GM18520 (cell line): Measurements from ENCODE around the gene S100A10.

Experiments
- ATAC-seq: cut with Tn5 transposase; IDR thresholded peaks from one replicate; pipeline ENCODE4 v1.9.1; 2021; ENCODE audit not compliant: unreplicated experiment

S100A10 gene

GRCh38 chr1:152013664-152014237 is 20.1 kb upstream of the S100A10 start:
- no peak for ATAC-seq

DNA sequence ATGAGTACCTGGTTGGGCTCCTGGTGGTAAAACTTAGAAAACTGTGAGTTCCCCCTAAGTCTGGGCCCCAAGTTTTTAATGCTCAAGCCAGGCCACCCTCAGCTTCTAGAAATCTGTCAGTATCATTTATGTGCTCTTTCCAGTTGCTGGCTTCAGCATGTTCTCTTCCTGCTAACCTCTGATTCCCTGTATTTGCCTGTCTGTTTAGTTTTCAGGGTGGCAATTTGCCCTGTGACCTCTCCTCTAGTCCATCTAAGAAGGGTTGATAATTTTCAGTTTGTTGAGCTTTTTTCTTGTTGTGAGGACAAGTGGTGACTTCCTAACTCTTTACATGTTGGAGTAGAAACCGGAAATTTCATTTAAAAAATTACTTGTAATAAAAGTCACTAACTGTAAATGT is 16.0 kb upstream of the S100A10 start:
- no peak for ATAC-seq

GRCh38 chr1:152007047-152007446 is 13.4 kb upstream of the S100A10 start:
- ATAC-seq, result no peak

DNA sequence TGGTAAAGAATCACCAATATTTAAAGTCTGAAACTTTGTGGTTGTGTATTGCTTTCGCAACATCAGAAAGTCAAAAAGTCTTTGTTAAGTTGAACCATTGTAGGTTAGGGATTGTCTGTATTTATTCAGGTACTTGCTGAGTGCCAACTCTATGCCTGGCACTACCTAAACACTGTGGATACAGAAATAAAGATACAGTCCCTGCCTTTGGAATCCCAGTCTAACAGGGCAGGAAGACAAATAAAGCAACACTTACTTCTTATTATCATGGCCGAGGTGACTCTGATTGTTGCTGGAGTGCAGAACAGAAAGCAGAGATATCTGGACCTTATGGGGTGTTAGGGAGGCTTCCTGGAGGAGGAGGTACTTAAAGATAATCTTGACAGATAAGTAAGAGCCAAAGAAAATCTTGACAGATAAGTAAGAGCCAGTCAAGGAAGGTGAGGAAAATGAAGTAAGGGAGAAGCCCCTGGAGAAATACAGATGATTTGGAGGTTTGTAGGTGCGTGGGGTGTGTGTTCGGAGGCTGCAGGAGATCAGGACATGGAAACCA is 11.8 kb upstream of the S100A10 start:
- ATAC-seq, result no peak

DNA sequence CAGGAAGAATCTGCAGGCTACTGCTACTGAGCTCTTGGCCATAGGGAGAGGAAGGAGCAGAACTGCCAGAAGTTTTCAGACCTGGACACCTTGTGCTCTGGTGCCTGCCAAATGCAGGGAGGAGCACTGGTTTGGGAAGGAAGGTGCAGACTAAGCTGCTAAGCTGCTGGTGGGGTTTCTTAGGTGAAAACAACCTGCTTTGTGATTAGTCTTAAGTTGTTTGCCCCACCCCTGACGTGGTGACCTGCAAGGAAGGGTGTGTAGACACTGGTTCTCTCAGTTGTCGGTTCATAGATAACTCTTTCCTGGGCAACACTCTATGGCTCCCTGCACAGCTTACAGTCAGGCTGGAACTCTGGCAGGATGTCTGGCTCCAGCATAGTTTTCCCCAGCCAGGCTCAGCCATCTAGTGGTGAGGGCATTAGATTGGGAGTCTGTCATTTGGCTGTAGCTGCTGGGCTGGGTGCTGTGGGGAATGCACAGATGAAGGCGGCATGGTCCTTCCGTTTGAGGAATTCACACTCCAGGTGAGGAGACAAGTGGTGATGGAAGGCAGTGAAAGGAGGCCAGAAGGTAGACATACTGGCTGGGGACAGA is 10.3 kb upstream of the S100A10 start:
- ATAC-seq, result no peak

DNA sequence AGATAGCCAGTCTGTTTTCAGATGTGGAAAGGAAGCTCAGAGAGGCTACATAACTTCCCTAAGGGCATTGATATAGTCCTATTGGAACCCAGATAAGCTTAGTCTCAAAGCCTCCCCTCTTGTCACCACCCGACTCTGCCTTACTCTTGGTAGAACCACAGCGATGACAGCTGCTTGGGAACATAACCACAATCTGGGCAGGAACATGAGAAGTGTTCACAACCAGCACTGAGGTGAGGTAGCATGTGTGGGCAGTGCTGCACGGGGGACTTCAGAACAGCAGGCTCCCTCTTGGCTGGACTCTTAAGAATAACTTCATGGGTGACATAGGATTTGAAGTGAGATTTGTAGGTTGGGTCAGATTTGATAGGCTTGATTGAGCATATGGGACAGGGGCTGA is 9.3 kb upstream of the S100A10 start:
- ATAC-seq, result no peak

- no peak for ATAC-seq
Measured at GRCh38 chr1:152001631-152002584, 8.2 kb upstream of the S100A10 start.

DNA sequence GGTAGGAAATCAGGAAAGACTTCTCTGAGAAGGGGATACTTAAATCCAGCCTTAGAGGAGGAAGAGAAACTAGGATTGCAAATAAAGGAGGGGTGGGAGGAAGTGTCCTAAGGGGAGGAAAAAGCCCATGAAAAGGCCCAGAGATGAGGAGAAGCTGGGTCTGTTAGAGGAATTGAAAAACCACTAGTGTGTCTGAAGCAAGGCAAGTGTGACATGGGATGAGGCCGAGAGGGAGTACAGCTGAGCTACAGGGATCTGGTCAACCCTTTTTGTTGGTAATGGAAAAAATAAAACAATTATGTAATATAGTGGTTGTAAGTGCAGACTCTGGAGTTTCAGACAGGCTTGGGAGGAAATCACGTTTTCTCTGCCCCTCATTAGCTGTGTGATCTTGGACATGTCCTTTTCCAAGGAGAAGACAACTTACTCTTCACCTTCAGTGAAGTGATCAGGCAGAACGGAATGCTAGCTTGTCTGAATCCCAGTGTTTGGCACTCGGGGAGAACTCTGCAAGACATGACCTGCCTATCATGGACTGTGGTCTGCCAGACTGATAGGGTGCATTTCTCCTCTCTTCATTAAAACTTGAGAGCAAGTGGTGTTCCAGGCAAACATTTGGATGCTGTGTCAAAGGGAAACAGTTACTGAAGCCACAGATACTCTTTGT is 7.4 kb upstream of the S100A10 start:
- ATAC-seq, result no peak

- ATAC-seq, result no peak
Measured at GRCh38 chr1:151998611-151999362, 5.1 kb upstream of the S100A10 start.

- ATAC-seq, result no peak
Measured at GRCh38 chr1:151997284-151997570, 3.6 kb upstream of the S100A10 start.

- ATAC-seq, result no peak
Measured at GRCh38 chr1:151995774-151996173, 2.1 kb upstream of the S100A10 start.

DNA sequence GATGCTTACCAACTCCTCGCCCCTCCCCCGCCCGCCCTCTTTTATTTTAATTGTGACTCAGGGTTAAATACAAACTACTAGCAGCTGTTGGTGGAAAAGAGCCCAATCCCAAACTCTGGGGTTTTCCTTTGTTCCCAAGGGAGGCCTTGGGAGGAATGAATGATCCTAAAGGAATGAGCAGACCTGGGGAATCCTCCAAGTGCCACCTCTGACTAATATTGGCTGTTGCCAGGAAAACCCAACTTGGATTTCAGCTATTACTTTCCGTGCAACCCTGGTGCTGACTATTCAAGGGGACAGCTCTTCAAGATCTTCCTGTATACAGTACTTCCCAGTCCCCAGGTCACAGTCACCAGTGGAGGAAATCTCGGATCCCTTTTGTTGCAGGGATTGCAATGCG is 1.3 kb upstream of the S100A10 start:
- ATAC-seq, result no peak

DNA sequence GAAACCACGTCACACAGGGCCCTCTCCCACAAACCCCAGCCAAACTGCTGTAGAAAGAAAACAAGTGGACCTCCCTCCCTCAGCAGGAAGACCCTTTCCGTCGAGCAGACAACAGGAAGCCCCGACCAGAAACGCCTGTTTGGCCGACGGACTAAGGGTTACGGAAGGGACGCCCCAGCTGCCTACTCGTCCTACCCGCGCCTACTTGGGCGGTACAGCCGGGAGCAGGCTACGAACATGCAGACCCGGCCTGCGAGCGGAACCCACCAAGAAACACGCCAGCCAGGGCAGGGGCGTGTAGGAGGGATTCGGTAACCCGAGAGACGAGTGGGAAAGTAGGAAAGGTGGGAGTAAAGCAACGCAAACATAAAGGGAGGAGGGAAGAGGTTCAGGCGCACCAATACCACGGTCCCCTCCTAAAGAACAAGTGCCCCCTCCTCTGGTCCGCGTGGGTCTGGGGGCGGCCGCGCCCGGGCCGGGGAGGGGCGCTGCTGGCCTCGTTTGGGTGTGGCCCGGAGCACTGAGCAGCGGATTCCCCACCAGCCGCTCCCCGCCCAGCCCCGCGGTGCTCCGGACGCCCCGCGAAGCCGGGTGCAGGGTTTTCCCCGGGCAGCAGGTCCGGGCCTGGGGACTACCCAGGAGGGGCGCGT is 450 bp downstream of the S100A10 start:
- ATAC-seq, result no peak

DNA sequence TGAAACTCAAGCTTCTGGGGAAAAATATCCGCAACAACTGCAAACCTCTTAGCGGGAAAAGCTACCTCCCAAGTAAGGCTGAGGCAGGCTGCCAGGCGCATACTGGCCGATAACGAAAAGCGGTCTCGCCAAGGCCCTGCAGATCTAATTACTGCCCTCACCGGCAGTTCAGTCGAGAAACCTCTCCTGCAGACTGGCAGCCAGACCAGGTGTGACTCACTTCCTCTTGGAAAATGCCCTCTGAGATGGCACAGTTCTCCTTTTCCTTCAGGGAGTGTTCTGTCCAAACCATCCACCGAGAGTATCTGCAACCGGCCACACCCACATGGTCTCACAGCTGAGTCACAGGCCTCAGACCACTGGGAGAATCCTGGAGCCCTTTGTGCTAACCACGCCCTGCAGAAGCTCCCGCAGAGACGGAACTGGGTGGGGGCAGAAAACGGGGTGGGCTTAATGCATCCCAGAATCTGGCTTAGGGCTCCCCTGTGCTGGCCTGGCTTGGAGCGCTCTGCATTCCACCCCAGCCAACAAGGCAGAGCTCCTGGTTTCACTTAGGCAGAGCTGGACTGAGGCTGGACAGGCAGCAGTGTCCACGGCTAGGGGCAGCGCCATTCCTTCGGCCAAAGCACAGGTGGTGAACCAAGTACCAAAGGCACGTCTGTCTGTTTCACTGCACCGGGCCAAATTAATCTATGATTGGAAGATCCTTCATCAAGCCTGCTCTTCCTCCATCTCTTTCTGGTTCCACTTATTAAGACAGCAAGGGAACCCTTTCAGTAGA is 1.2 kb downstream of the S100A10 start:
- ATAC-seq, result no peak

DNA sequence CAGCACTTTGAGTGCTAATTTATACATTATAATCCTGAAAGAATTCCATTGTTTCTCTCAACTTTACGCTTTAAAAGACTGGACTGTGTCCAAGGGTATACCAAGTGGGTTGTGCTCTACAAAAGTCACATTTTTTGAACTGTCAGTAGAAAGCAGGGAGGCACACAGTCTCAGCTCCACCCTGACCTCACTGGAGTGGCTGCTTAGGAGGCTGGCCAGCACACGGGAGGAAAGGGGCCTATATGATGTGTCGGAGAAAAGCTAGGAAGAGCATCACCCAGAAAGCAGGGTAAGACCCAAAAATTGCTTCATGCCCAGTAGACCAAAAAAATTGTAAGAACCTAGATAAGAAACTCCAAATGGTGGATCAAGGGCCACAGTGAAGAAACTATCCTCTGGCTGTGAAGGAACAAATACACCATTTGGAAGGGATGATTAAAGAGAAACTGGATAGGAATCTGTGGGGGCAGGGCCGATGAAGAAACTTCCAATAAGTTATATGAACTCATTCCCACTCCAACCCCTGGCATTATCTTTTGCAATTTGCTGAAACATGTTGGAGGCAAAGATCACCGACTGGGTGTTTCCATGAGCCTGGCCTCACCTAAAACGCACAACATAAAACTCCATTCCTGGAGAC is 1.9 kb downstream of the S100A10 start:
- ATAC-seq, result no peak

DNA sequence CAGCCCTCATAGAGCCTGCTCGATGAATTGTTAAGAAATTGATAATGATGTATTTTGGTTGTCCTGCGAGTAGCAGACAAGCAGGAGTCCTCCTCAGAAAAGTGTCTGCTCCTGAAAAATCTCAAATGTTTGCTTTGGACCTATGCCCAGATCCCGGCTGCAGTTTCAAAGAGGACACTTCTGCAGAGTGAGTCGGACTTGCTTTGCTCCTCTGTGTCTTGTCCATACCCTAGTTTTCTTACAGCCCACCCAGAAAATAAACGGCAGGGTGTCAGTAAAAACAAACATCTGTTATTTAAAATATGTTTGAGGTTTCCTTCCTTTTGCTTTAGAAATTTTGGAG is 2.8 kb downstream of the S100A10 start:
- ATAC-seq, result no peak

- ATAC-seq, result no peak
Measured at GRCh38 chr1:151990058-151990855, 3.4 kb downstream of the S100A10 start.

DNA sequence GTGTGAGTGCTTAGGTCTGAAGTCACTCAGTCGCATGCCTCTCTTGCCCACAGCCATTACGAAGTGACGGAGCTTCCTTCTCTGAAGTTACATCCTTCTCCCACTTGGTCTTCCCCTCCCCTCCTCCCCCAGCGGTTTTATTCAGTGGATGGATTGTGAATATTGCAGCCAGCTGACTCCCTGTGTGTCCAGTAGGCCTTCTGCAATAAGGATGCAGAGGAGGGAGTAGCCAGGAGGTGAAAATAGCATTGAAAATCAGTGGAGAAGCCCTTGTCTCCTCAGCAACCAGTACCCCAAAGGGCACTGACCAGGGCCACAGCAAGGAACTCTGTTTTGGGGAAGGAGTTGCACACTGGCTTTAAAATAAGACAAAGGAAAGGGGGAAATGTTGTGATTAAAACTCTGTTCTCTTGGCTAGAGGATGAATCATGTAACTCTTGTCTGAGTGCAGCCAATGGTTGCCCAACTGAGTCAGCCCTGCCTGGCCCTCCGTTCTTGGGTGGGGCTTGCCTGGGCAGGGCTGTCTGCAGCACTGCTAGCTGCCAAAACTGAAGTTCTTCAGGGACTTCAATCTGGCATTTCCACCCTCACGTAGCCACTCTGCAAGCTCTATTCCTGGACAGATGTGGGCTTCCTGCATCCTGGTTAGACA is 4.3 kb downstream of the S100A10 start:
- no peak for ATAC-seq
